Nephron progenitor cell (in vitro differentiated cells): ENCODE measurements around the gene LTO1.

Experiments
- DNase-seq: peaks from one replicate; pipeline ENCODE4 v3.0.0; 2021
- H3K27ac Mint-ChIP-seq: 2 replicates; pipeline ENCODE4 v1.8.0; 2021; ENCODE audit warnings: mild to moderate bottlenecking, moderate library complexity, mixed read lengths
- H3K27me3 Mint-ChIP-seq: 2 replicates; pipeline ENCODE4 v1.8.0; 2021; ENCODE audit warnings: mild to moderate bottlenecking, low read depth, mixed read lengths; ENCODE audit not compliant: poor library complexity
- H3K36me3 Mint-ChIP-seq: 2 replicates; pipeline ENCODE4 v1.8.0; 2021; ENCODE audit warnings: low read depth, mixed read lengths
- H3K4me1 Mint-ChIP-seq: 2 replicates; pipeline ENCODE4 v1.8.0; 2021; ENCODE audit warnings: mixed read lengths
- H3K4me3 Mint-ChIP-seq: 2 replicates; pipeline ENCODE4 v1.8.0; 2021; ENCODE audit warnings: mild to moderate bottlenecking, moderate library complexity, mixed read lengths
- H3K9me3 Mint-ChIP-seq: 2 replicates; pipeline ENCODE4 v1.8.0; 2021; ENCODE audit warnings: mild to moderate bottlenecking, moderate library complexity, mixed read lengths
- CTCF ChIP-seq: fragments of 200-600 bp; sonication (generic); IDR thresholded peaks from 2 replicates; pipeline ENCODE4 v1.5.0; 2021; ENCODE audit warnings: antibody characterized with exemption

LTO1 gene

GRCh38 chr11:69664901-69665300 lies 10.3 kb downstream of the LTO1 start:
- peaks cover 33% of the 10 kb centered on the region for H3K36me3 Mint-ChIP-seq
- TF ChIP-seq CTCF: no peak
- no peak overlapping the region for H3K4me3 Mint-ChIP-seq
- DNase-seq: no peak
- no peaks in the 10 kb centered on the region for H3K9me3 Mint-ChIP-seq
- peaks cover 3% of the 10 kb centered on the region for H3K27me3 Mint-ChIP-seq
- H3K27ac Mint-ChIP-seq: peak overlapping the region; percentile 90
- H3K4me1 Mint-ChIP-seq: peaks cover 32% of the 10 kb centered on the region

DNA sequence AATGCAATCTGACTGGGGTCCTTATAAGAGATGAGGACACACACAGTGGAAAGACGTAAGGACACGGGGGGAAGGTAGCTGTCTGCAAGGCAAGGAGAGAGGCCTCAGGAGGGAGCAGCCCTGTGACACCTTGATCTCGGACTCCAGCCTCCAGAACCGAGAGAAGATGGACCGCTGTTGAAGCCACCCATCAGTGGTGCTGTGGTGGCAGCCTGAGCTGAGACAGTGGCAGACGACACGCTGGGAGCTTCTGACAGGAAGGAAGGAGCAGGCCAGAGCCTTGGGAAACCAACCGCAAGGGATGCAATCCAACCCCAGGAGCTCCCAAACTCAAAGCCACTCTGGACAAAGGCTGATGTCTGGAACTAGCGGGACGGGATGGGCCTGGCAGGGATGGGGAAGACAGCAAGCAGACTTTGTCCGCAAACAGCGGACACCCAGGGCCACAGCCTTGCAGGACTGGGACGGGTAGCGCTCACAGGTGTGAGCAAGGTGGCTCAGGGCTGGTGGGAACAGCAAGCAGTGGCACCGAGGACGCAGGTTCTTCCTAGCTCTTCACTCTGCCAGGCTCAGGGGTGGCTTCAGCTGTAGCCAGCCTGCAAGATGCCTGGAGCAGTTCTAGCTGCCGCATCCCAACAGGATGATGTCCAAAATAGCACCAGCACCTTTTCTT lies 10.9 kb downstream of the LTO1 start:
- Mint-ChIP-seq H3K36me3 (peaks cover 32% of the 10 kb centered on the region), H3K27ac (no peak overlapping the region), H3K9me3 (no peaks in the 10 kb centered on the region), H3K4me3 (no peak overlapping the region), H3K4me1 (peaks cover 36% of the 10 kb centered on the region), H3K27me3 (peaks cover 3% of the 10 kb centered on the region)
- no peak for TF ChIP-seq CTCF
- DNase-seq: no peak

DNA sequence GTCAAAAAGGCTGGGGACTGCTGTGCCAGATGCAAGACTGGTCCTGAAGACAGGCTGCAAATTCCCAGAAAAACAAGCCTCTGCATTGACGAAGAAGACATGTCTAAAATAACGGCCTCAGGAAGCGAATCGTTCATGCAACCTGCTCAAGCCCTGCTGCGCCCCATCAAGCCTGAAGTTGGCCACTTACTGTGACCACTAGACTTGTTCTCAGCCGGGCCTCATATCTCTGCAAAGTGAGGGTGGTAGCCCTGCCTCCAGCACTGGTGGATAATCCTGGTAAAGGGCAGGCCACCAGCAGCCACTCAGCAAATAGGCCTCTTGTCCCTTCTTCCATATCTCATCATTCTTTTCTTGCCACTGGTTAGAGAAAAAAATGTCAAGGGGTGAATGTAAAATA lies 11.8 kb downstream of the LTO1 start:
- no peak for DNase-seq
- Mint-ChIP-seq H3K36me3 (peaks cover 32% of the 10 kb centered on the region), H3K4me3 (no peak overlapping the region), H3K27ac (peak overlapping the region; percentile 62), H3K27me3 (peaks cover 3% of the 10 kb centered on the region), H3K4me1 (peaks cover 44% of the 10 kb centered on the region), H3K9me3 (no peaks in the 10 kb centered on the region)
- TF ChIP-seq CTCF: no peak

DNA sequence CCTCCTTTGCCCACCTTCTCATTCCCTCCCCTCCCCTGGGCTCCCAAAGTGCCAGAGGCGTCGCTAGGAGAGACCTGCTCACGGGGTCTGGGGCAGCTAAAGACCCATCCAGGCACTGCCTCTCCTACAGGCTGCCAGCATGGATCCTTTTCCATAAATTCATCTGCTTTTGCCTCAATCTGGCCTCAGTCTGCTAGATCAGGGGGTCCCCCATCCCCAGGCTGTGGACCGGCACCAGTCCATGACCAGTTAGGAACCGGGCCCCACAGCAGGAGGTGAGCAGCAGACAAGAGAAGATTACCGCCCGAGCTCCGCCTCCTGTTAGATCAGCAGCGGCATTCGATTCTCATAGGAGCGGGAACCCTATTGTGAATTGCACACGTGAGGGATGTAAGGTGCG lies 12.3 kb downstream of the LTO1 start:
- DNase-seq: no peak
- no peaks in the 10 kb centered on the region for H3K9me3 Mint-ChIP-seq

GRCh38 chr11:69662021-69662698 lies 13.0 kb downstream of the LTO1 start:
- no peak overlapping the region for H3K4me3 Mint-ChIP-seq
- peak overlapping the region; percentile 17 for H3K27ac Mint-ChIP-seq
- no peak for DNase-seq
- H3K27me3 Mint-ChIP-seq: peaks cover 3% of the 10 kb centered on the region
- H3K36me3 Mint-ChIP-seq: peaks cover 23% of the 10 kb centered on the region
- peaks cover 55% of the 10 kb centered on the region for H3K4me1 Mint-ChIP-seq
- H3K9me3 Mint-ChIP-seq: no peaks in the 10 kb centered on the region
- TF ChIP-seq CTCF: peak; percentile 36

More for the DNA sequence above, 12.3 kb downstream of the LTO1 start:
- H3K36me3 Mint-ChIP-seq: peaks cover 30% of the 10 kb centered on the region
- TF ChIP-seq CTCF: no peak
- peaks cover 3% of the 10 kb centered on the region for H3K27me3 Mint-ChIP-seq
- H3K4me1 Mint-ChIP-seq: peaks cover 49% of the 10 kb centered on the region
- no peak overlapping the region for H3K4me3 Mint-ChIP-seq
- peak overlapping the region; percentile 83 for H3K27ac Mint-ChIP-seq

GRCh38 chr11:69661413-69661715 lies 13.8 kb downstream of the LTO1 start:
- no peak for TF ChIP-seq CTCF
- H3K27ac Mint-ChIP-seq: no peak overlapping the region
- DNase-seq: no peak
- H3K9me3 Mint-ChIP-seq: no peaks in the 10 kb centered on the region
- H3K4me1 Mint-ChIP-seq: peaks cover 63% of the 10 kb centered on the region
- peaks cover 3% of the 10 kb centered on the region for H3K27me3 Mint-ChIP-seq
- H3K4me3 Mint-ChIP-seq: no peak overlapping the region
- H3K36me3 Mint-ChIP-seq: peaks cover 23% of the 10 kb centered on the region
